ENCODE results near the gene ATF5.

GRCh38 chr19:49933643-49934042 is 4.6 kb downstream of the ATF5 start:
- TF ChIP-seq CTCF (conservative IDR thresholded peaks at IDR 0.05 in 1 of 2, IDR thresholded peaks at IDR 0.05 in 1 of 2; ENCODE audit: low read depth in 1 of 2, low read length in 2 of 2) (no peak), EZH2 (IDR thresholded peaks at IDR 0.05; ENCODE audit: low read length, missing control alignments) (no peak)

Data from fibroblast of lung (primary cell).